ENCODE data around the gene SMARCD1.
A peak's percentile ranks its signal among the peaks of the same experiment; 100 is the strongest.

SMARCD1 gene

GRCh38 chr12:50057000-50057841, 27.9 kb upstream of the SMARCD1 start, which contains the start of gene ASIC1:
Gene ASIC1 (plus strand): TSS chr12:50057596. CDS start chr12:50058767, 1,171 bp downstream.
- no peak; the same call in 1 of the 2 replicates for TF ChIP-seq CTCF (conservative IDR thresholded peaks at IDR 0.05)
- H3K27ac ChIP-seq, result peak within 1 kb of the TSS; percentile 71

DNA sequence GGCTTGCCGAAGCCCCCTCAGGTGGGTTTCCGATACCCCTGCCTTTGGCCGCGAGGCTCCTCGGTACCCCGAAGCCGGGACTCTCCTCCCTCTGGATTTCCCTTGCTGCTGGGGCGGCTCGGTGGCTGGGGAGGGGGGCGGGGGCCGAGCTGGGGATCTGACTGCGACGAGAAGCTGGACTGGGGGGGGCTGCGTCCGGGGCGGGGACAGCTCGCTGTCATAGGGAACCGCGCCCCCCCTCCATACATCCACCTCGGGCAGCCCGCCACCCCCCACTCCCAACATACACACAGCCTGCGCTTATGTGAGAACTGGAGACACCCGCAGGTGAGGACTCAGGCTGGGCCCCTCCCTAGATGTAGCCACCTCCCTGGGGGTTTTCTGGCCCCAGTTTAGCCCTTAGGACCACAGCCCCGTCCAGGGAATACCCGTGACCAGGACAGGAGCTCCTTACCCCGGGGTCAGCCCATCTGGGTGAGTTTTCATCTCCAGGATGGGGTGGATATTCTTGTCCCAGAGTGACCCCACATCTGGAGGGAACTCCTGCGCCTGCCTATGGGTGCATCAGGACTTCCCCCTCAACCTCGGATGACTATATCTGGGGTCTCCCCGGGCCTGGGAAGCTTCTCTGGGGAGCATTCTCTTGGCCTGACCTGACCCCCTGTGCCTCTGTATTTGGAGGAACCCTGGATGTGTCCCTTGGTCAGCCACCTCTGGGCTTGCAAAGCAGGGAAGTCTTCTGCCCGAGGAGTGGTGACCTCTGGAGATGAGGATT, 27.1 kb upstream of the SMARCD1 start:
- no peak for TF ChIP-seq ZFX (IDR thresholded peaks at IDR 0.05)
- TF ChIP-seq CTCF (conservative IDR thresholded peaks at IDR 0.05), result no peak

GRCh38 chr12:50058743-50059312, 26.3 kb upstream of the SMARCD1 start:
- no peak overlapping the region for H3K27ac ChIP-seq
- TF ChIP-seq CTCF (conservative IDR thresholded peaks at IDR 0.05), result no peak
- TF ChIP-seq ZFX (IDR thresholded peaks at IDR 0.05), result no peak

More for the DNA sequence above, 27.1 kb upstream of the SMARCD1 start:
- peak overlapping the region; percentile 71 for H3K27ac ChIP-seq

GRCh38 chr12:50059440-50060119, 25.6 kb upstream of the SMARCD1 start:
- no peak overlapping the region for H3K27ac ChIP-seq
- TF ChIP-seq ZFX (IDR thresholded peaks at IDR 0.05) (no peak), CTCF (conservative IDR thresholded peaks at IDR 0.05) (no peak)

GRCh38 chr12:50060120-50060468, 25.0 kb upstream of the SMARCD1 start:
- TF ChIP-seq CTCF (conservative IDR thresholded peaks at IDR 0.05) (no peak), ZFX (IDR thresholded peaks at IDR 0.05) (no peak)
- H3K27ac ChIP-seq, result no peak overlapping the region

- TF ChIP-seq CTCF (conservative IDR thresholded peaks at IDR 0.05) (no peak), ZFX (IDR thresholded peaks at IDR 0.05) (no peak)
- no peak overlapping the region for H3K27ac ChIP-seq
Measured at GRCh38 chr12:50061171-50061570, 24.0 kb upstream of the SMARCD1 start.

All from C4-2B (cell line).